ENCODE data around the gene LCOR. TPM values are rescaled to one million over a fixed set of nuclear protein-coding genes. Genes with fewer than 3 reads are reported as not detected.

LCOR gene
- total RNA-seq, 1 experiment from 2014 or later, result 39.2 TPM

DNA sequence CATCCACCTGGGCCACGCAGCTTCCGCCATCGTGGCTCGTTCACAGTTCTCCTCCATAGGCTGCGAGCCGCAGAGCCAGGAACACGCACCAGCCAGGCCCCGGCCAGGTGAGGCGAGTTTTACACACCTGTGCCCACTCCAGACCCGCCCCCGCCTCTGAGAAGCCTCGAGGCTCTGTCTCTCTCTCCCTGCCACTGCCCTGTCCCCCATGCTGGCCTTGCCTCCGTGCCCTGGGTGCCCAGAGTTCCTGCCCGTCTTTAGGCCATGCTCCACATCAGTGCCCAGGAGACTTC, 211.4 kb downstream of the LCOR start:
- no peak for TF ChIP-seq CTCF (conservative IDR thresholded peaks at IDR 0.05; ENCODE audit: low read depth, low read length)
- no peak for TF ChIP-seq EZH2 (IDR thresholded peaks at IDR 0.05; ENCODE audit: borderline replicate concordance, low read depth, low read length, poor library complexity, severe bottlenecking)
- POLR2A ChIA-PET (ENCODE audit: low non-redundant PET), result no interaction called here
- CTCF ChIA-PET, result no interaction called here
- Histone ChIP-seq H3K27me3 (replicated peaks; ENCODE audit: insufficient read depth, low read depth, low read length, poor library complexity) (no peaks in the 10 kb centered on the region), H3K36me3 (ENCODE audit: insufficient read depth, low read length, poor library complexity, severe bottlenecking) (no peaks in the 10 kb centered on the region), H3K9me3 (ENCODE audit: low read depth, low read length, poor library complexity, severe bottlenecking) (no peaks in the 10 kb centered on the region), H3K27ac (ENCODE audit: low read depth, low read length, poor library complexity, severe bottlenecking) (no peak overlapping the region), H3K4me3 (ENCODE audit: low read depth, low read length, poor library complexity, severe bottlenecking) (no peak overlapping the region), H3K4me1 (ENCODE audit: insufficient read depth, low read length, poor library complexity, severe bottlenecking) (no peaks in the 10 kb centered on the region)
- no peak for DNase-seq (ENCODE audit: low spot score)
- intact Hi-C loops (cut with micrococcal nuclease; ENCODE audit: unreplicated experiment), result no loop called here
- no TSS peak for BruUV-seq (replicated peaks)

Small RNA genes within 50 kb of the gene (microRNA-seq; reads per million reads assigned to microRNA genes)
- gene MIR607, result not detected

Other genes starting within 250 kb of the LCOR start
- 115 and 125 TPM in 2 replicates for gene TM9SF3, start 245.3 kb upstream of the LCOR start, total RNA-seq (2021)
- 0.24 and 0.37 TPM in 2 replicates for gene PIK3AP1, start 111.8 kb upstream of the LCOR start, total RNA-seq (2021)

All from A673 (cell line).